Measurements from ENCODE around the gene FAM241A.
"Not testable (repeated sequence)": the region's sequence is repeated elsewhere in the genome, so short reads cannot be mapped to it uniquely, and the experiment has no call there.

The FAM241A gene

DNA sequence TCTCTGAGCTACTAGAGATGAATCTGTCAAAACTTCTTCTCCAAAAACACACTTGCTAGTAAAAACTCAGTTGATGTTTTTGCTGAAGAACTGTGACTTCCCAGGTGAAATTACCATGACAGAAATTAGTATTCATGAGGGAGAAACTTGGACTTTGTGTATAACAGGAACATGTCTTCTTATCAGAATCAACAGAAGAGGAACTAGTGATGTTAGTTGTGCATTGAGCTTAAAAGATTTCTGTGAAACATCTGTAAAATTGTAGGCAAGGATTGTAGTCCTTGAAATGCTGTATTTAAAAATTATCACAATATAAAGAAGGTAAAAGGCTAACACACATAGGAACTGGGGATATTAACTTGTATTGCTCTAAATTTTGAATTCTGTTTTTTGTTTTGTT is 11.3 kb downstream of the FAM241A start:
- no peak overlapping the region for H3K27ac ChIP-seq
- H3K79me2 ChIP-seq (ENCODE audit: insufficient read depth, low read depth) = peaks cover 25% of the 10 kb centered on the region; the same call in 1 of the 2 replicates
- no peak overlapping the region for H3K4me3 ChIP-seq (IDR thresholded peaks at IDR 0.05; ENCODE audit: insufficient read depth, low read depth, low read length)
- H2AFZ ChIP-seq (ENCODE audit: low read depth) = no peak overlapping the region
- H3K4me2 ChIP-seq = no peak overlapping the region
- no peaks in the 10 kb centered on the region for H4K20me1 ChIP-seq (ENCODE audit: insufficient read depth)
- H3K9ac ChIP-seq = no peak overlapping the region
- H3K4me1 ChIP-seq (ENCODE audit: low read depth, poor library complexity, severe bottlenecking) = no peaks in the 10 kb centered on the region
- no peaks in the 10 kb centered on the region for H3K36me3 ChIP-seq (ENCODE audit: insufficient read depth)
- no peak for TF ChIP-seq CTCF (conservative IDR thresholded peaks at IDR 0.05; ENCODE audit: low read depth, low read length)
- H3K27me3 ChIP-seq (ENCODE audit: insufficient read depth, low read depth) = no peaks in the 10 kb centered on the region

- not testable (repeated sequence) for H3K36me3 ChIP-seq (ENCODE audit: insufficient read depth); H4K20me1 ChIP-seq (ENCODE audit: insufficient read depth); H3K79me2 ChIP-seq (ENCODE audit: insufficient read depth, low read depth); H3K27ac ChIP-seq; H3K4me2 ChIP-seq; H3K4me3 ChIP-seq (IDR thresholded peaks at IDR 0.05; ENCODE audit: insufficient read depth, low read depth, low read length); H2AFZ ChIP-seq (ENCODE audit: low read depth); H3K9ac ChIP-seq; H3K27me3 ChIP-seq (ENCODE audit: insufficient read depth, low read depth)
- peaks cover 31% of the 10 kb centered on the region for H3K4me1 ChIP-seq (ENCODE audit: low read depth, poor library complexity, severe bottlenecking)
Observed at GRCh38 chr4:112163706-112164105, 18.5 kb downstream of the FAM241A start.

GRCh38 chr4:112167794-112168193 is 22.5 kb downstream of the FAM241A start:
- Histone ChIP-seq H3K4me2 (peak overlapping the region; percentile 96), H3K4me1 (ENCODE audit: low read depth, poor library complexity, severe bottlenecking) (peaks cover 72% of the 10 kb centered on the region)
- no peak for TF ChIP-seq CTCF (conservative IDR thresholded peaks at IDR 0.05; ENCODE audit: low read depth, low read length)

DNA sequence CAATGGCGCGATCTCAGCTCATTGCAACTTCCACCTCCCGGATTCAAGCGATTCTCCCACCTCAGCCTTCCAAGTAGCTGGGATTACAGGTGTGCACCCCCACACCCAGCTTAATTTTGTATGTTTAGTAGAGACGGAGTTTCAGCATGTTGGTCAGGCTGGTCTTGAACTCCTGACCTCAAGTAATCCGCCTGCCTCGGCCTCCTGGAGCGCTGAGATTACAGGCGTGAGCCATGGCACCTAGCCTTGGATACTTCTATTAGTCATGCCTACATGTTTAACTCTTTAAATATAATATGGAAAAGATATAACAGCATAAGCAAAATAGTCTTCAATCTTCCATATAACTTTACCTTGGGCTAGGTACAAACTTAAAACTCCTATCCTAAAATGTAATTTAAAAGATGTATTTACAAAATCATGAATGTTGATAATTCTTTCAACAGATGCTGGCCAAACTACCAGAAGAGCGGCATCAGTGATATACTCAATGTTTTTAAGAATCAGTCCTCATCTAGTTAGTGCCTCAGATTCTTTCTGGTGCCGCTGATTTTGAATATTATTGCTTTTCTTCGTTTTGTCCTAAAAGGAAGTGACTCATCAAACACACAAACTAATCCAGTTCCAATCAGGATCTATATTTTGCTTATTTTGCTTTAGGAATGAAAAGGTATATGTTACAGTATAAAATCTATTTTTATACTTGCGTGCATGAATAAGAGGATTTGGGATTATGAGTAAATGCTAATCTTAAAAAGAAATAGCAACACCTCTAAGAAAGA is 23.7 kb downstream of the FAM241A start:
- H4K20me1 ChIP-seq (ENCODE audit: insufficient read depth) = no peaks in the 10 kb centered on the region
- peaks cover 83% of the 10 kb centered on the region for H3K4me1 ChIP-seq (ENCODE audit: low read depth, poor library complexity, severe bottlenecking)
- H3K4me3 ChIP-seq (IDR thresholded peaks at IDR 0.05; ENCODE audit: insufficient read depth, low read depth, low read length) = no peak overlapping the region
- no peak for TF ChIP-seq CTCF (conservative IDR thresholded peaks at IDR 0.05; ENCODE audit: low read depth, low read length)
- H3K79me2 ChIP-seq (ENCODE audit: insufficient read depth, low read depth) = peaks cover 13% of the 10 kb centered on the region; the same call in 1 of the 2 replicates
- H2AFZ ChIP-seq (ENCODE audit: low read depth) = no peak overlapping the region
- peak overlapping the region; percentile 96 for H3K4me2 ChIP-seq
- no peaks in the 10 kb centered on the region for H3K27me3 ChIP-seq (ENCODE audit: insufficient read depth, low read depth)
- peak overlapping the region; percentile 75; the same call in 1 of the 2 replicates for H3K27ac ChIP-seq
- H3K9ac ChIP-seq = peak overlapping the region; percentile 16; the same call in 1 of the 2 replicates
- no peaks in the 10 kb centered on the region for H3K36me3 ChIP-seq (ENCODE audit: insufficient read depth)

More at GRCh38 chr4:112167794-112168193, 22.5 kb downstream of the FAM241A start:
- Histone ChIP-seq H3K27me3 (ENCODE audit: insufficient read depth, low read depth) (no peaks in the 10 kb centered on the region), H3K4me3 (IDR thresholded peaks at IDR 0.05; ENCODE audit: insufficient read depth, low read depth, low read length) (no peak overlapping the region), H3K27ac (peak overlapping the region; percentile 75), H4K20me1 (ENCODE audit: insufficient read depth) (no peaks in the 10 kb centered on the region), H3K9ac (peak overlapping the region; percentile 16; the same call in 1 of the 2 replicates), H3K36me3 (ENCODE audit: insufficient read depth) (no peaks in the 10 kb centered on the region), H2AFZ (ENCODE audit: low read depth) (no peak overlapping the region), H3K79me2 (ENCODE audit: insufficient read depth, low read depth) (peaks cover 13% of the 10 kb centered on the region; the same call in 1 of the 2 replicates)

Data from KMS-11 (cell line).